A172 (cell line): ENCODE results near the gene TGFB2. TPM values are rescaled to one million over a fixed set of nuclear protein-coding genes. Genes with fewer than 3 reads are reported as not detected.

Source experiments
- DNase-seq: peaks from one replicate; pipeline ENCODE4 v3.0.0-alpha.2; 2015; ENCODE audit warnings: low spot score
- total RNA-seq: library from RNA; depleted of rRNA; stranded (reverse); fragments of >200 nt; shearing (Covaris generic); gene quantifications from 2 replicates; pipeline ENCODE4 v1.2.3, GENCODE V29; 2014

TGFB2 gene
- total RNA-seq, 1 experiment from 2014 or later, result 65.5 TPM

DNA sequence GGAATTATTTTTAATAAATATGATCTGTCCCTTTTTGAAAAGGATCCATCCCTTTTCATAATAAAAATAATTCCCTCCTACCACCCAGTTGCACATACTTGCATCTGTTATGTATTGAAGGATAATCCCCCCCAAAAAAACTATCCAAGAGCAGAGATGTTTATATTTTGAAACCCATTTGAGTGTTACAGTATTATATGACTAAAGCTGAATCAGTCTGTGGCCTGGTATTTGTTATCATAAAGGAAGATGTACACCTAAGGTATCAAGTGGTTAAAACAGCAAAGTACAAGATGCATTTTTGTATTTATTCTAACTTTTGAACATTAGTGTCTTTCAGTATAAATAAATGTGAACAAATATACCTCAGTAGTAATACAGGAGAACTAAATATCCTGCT is 12.7 kb upstream of the TGFB2 start:
- no peak for DNase-seq

DNA sequence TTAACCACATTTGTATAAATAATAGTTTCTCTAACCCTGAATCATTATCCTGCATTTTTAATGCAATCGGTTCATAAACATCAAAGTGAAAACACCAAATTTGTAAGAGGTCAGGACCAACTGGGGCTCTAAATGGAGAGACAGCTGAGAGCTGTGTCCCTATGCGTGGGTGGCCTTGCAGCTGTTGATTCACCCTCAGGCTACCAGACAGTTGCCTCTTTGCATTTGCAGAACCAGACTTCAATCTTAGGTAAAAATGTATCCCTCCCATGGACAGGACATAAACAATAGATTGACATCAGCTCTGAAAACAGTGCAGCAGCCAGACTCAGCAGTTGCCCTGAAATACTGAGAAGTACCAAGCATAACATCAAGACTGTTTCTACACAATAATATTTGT is 8.8 kb upstream of the TGFB2 start:
- no peak for DNase-seq

DNA sequence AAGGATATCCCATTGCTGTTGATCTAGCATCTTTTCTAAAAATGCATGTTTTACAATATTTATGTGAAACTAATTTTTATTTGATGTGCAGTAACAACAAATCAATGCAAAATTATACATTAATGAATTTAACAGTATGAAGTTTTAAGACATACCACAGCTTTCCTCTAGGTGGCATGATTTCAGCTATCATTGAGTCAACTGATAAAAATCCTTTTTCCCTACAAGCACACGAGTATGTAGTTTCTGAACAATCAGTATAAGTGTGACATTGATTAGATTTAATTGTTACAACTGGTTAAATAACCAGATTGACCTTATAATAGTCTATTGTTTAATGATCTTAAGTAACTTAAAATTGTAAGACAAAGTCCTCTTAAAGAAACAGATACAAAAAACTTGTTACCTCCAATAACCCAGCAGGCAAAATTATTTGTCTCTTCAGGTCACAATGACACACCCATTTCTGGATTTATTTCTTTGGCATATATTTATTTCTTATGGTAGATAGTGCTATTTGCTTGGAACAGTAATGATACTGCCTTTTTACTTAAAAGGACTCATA is 5.8 kb upstream of the TGFB2 start:
- peak; percentile 52 for DNase-seq

DNA sequence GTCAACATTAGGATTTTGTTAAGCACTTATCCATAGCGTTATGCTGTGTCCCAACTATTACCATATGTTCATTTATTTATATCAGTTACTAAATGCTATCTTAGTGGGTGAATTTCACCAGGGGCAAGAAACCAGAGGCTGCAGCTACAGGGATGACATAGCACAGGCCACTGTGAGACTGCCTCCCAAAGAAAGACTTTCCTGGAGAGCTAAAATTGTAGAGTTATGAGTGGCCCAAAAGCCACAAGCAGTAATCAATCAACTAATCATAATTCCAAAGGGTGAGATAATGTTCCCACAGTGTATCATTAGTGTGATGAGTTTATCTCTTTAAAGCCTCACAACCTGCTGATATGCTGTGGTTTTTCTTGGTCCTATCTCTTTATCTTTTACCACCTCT is 3.8 kb upstream of the TGFB2 start:
- peak; percentile 56 for DNase-seq

DNA sequence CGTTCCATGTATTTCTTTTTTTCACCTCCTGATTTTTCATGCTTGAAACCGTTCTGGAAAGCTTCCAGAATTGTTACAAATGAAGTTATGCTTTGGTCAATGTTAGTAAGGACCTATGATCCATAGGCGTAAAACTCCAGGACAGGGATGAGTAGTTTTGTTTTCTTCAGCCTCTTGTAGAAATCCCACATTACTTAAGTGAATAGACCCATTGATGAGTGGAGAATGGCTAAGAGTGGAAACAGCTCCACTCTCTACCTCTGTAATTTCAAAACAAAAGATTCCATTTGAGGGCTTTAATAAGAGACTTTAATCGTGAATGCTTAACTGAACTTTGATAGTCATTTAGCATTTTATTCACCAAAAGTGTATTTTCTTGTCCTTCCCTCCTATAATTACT is 3.0 kb upstream of the TGFB2 start:
- no peak for DNase-seq

DNA sequence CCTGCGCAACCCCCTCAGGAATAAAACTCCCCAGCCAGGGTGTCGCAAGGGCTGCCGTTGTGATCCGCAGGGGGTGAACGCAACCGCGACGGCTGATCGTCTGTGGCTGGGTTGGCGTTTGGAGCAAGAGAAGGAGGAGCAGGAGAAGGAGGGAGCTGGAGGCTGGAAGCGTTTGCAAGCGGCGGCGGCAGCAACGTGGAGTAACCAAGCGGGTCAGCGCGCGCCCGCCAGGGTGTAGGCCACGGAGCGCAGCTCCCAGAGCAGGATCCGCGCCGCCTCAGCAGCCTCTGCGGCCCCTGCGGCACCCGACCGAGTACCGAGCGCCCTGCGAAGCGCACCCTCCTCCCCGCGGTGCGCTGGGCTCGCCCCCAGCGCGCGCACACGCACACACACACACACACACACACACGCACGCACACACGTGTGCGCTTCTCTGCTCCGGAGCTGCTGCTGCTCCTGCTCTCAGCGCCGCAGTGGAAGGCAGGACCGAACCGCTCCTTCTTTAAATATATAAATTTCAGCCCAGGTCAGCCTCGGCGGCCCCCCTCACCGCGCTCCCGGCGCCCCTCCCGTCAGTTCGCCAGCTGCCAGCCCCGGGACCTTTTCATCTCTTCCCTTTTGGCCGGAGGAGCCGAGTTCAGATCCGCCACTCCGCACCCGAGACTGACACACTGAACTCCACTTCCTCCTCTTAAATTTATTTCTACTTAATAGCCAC is 696 bp downstream of the TGFB2 start:
- DNase-seq, result peak; percentile 53

DNA sequence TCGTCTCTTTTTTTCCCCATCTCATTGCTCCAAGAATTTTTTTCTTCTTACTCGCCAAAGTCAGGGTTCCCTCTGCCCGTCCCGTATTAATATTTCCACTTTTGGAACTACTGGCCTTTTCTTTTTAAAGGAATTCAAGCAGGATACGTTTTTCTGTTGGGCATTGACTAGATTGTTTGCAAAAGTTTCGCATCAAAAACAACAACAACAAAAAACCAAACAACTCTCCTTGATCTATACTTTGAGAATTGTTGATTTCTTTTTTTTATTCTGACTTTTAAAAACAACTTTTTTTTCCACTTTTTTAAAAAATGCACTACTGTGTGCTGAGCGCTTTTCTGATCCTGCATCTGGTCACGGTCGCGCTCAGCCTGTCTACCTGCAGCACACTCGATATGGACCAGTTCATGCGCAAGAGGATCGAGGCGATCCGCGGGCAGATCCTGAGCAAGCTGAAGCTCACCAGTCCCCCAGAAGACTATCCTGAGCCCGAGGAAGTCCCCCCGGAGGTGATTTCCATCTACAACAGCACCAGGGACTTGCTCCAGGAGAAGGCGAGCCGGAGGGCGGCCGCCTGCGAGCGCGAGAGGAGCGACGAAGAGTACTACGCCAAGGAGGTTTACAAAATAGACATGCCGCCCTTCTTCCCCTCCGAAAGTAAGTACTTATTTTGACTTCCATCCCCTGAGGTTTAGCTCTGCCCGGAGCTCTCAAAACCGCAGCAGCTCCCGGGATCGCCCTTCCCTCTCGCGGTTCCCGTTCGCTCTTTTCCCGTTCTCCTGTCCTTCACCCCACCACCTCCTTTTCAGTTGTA is 1.5 kb downstream of the TGFB2 start:
- peak; percentile 31 for DNase-seq

DNA sequence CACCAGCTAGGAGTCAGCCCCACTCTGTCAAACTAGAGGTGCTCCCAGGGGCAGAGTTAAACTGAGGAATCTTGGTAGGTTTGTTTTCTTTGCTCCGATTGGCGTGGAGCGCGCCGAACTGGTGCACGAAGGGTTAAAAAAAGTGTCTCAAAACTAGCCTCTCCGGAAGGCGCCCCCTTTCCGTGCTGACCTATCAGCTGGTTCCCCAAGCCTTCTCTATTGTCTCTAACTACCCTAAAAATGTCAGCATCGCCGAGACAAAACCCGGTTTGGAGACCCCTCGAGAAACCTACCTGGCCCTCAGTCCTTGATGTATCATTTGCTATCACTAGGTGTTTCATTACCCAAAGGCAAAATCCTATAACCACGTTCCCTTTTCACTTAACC is 2.2 kb downstream of the TGFB2 start:
- peak; percentile 48 for DNase-seq

DNA sequence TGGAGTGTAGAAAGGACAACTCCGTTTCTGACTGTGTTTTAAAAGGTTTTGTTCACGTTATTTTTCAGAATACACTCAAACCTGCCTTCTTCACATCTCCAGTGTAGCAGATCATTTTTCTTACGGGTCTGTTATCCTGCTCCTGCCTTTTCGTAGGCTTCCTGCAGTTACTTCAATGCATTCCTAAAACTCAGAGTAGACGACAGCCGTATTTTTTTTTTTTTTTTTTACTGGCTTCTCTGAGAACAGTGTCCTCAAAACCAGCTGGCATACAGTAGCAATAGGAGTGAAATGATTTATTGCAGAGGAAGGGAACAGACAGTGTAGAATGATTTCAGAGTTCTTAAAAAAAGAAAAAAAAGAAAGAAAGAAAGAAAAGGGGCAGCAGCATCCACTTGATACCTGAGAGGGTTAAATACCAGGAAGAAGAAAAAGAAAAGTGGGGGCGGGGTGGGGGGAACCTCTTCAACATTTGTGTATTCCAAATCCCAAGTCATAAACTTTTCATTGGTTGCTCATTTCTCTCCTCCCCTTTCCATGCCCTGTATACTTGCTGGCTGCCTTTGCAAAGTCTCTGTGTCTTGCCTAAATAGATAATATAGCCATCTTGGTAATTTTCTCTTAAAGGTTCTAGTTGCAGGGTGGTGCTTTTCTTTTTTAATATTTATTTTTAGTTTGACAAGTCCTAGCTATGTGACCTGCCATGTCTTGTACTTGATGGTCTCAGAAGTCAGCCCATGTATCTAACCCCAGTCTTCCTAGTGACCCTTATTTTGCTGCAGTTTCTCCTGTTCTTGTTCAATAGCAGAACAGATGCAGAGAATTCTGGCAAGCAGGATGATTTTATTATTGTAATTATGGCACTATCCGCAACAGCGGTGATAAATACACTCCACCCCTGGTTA is 2.8 kb downstream of the TGFB2 start:
- DNase-seq, result peak; percentile 93

DNA sequence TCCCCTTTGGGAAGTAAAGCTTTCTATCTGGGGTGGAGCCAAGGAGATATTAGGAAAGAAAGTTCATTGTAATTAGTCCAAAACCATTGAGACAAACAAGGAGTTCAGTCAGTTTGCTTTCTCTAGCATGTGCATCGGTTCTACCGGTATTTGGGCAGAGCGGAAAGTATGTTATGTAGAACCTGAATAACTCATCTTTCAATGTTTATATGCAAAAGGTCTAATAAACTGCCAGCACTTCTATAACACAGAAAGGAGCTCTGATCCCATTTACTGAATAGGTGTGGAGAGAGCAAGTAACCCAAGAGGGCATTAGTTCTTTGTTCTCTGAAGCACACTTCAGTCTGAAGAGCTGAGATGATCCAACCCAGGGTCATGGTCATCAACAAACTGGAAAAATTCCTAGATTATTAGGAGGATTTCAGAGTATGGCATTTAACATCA is 3.5 kb downstream of the TGFB2 start:
- DNase-seq, result peak; percentile 42

DNA sequence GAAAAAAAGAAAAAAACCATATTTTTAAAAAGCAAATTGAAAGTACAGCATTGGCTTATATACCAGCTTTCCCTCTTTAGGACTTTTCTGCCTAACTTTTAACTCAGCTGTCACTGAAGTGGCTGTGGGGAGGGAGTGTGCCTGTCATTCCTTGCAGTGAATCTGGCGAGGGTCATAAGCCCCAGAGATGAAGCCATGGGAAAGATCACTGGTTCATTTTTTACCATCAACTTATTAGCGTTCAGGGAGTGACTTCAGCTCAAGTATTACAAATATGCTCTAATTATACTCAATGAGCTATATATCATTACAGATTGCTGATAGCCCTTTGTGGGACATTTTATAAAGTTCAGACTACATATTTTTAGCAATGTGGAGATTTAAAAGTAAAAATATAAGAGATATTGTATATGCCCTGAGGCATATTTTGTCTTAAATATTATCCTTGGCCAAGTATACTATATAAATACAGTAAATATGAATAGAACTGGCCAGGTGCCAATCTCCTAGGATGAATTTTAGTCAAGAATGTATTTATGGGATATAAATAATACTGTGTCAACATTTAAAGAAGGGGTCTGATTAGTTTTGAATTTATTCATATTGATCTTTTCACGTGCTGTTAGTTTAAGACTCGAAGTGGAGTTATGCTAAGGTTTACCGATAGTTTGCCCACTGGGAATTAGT is 4.4 kb downstream of the TGFB2 start:
- DNase-seq, result peak; percentile 33

DNA sequence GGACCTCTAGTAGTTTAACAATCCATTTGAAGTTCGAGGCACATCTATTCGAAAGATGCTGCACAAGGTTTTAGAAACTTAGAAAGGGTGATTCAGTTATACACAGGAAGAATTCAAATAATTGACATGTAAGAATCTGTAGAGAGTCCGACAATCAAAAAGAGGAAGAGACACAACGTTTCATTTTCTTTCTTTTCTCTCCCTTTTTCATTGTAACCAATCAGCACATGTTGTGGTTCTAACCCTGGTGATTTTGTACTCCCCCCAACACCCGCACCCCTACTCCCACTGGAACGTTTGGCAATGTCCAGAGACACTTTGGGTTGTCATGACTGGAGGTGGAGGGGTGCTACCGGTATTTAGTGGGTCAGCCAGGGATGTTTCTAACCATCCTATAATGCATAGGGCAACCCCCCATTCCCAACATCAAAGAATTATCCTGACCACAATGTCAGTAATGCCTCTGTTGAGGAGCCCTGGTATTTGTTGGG is 4.9 kb downstream of the TGFB2 start:
- peak; percentile 46 for DNase-seq

DNA sequence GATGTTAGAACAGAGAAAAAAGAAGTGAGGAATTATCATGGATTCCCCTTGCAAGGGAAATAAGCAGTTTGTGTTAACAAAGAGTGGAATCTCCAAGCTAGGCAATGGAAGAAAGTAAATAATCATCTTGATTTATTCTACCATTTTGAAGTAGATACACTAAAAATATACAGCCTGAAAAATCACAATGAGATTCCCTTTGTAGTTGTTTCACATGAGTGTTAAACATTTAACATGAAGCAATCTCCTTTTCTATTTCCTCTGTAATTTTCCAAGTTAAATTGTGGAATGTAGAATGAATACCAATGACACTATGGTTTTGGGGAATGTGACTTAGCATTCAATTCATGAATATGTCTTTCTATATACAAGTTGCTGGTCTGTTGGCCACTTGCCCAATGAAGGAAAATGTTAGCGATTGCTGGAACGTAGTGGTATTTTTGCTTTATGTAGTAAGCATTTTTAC is 5.7 kb downstream of the TGFB2 start:
- DNase-seq, result peak; percentile 47

DNA sequence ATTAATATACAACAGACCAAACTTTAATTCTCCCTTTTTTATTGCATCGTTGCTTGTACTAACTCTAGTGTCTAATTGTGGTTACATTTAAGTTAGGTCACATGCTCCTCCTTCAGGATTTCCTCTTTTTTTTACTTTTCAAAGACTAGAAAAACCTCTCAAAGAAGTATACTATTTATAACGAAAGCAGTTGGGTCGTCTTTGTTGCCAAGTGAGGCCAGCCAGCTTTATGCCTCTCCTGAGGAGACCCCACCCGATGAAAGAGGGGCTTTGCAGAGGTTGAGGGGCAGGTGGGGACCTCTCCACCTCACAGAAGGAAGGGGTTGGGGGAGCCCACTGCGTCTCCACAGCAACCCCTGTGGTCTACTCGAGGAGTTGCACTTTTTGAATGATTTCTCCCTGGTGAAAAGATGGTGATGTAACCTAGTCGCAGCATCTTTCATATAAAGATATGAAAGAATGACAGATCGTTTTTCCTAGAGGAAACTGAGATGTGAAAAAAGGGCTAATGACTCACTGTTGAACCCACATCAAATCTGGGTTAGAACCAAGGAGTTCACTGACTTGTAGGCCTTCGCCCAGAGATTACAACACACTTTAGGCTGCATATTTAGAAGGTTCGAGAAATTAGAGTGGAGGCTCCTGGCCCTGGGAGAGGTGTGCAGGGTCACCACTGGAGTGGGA is 6.4 kb downstream of the TGFB2 start:
- peak; percentile 82 for DNase-seq

DNA sequence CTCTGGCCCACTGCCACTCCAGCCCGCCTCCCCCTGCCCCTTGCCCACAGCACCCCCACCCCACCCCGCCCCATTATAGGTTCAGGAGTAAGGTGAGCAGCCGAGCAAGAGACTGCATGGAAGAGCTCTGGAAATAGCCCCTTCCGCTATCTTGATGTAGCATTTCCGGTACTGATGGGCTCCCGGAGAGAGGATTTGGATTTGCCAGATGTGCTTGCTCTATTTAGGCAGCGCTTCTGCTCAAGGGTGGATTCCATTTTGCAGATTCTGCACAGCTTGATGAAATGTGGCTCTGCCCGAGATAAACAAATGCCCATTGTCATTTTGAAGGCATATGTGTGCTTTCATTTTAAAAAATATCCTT is 6.9 kb downstream of the TGFB2 start:
- no peak for DNase-seq

DNA sequence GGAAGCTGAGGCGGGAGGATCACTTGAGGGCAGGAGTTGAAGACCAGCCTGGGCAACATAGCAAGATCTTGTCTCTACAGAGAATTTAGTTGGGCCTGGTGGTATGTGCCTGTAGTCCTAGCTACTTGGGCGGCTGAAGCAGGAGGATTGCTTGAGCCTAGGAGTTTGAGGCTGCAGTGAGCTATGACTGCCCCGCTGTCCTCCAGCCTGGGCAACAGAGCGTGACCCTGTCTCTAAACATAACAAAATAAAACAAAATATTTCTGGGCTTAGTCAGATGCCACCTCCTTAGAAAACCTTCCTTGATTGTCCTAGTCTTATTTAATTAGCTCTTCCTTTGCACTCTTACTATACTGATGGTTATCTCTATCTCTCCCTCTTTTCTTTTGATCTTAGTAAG is 8.5 kb downstream of the TGFB2 start:
- DNase-seq, result no peak

DNA sequence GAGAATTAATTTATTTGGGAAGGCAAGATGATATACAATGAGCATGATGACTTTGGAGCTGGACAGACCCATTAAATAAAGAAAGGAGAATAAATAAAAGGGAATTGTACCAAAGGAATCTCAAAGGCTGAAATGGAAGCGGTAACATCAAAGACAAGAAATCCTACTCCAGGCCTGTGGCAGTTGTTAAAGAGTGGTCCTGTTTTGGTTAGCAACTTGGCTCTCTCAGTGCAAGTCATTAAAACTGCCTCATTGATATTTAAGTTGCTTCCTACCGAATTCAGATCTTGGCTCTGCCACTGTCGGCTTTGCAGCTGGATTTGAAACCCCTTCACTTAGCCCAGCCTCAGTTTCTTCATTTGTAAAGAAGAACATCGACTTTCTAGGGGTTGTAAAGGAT is 10.1 kb downstream of the TGFB2 start:
- DNase-seq, result no peak

DNA sequence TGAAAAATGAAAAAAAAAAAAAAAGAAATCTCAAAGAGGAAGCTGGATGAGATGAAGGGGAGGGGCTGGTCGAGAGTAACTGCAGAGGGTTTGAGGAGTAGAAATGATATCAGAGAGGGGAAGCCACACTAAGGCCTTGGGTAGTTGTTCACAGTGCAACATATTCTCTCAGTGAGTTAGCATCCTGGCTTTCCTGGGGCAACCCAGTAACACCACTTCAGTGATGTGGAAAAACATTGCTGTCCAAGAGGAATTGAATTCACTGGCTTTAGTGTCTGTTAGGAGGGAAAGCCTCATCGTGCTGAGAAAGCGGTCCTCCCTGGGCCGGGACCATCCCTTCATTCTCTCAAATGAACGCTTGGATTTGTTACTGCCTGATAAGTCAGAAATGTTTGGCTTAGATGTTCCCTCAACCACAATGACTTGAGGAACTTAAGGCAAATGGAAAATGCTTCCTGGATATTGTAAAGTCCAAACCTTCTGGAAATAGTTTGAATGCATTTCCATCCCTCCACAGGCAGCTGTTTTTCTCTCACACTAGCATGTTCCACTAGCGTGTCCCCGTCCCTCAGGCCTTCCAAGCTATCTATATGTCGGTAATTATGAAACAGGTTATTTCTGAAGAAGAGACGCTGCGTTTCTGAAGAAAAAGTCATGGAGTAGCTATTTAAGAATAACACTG is 12.2 kb downstream of the TGFB2 start:
- no peak for DNase-seq

DNA sequence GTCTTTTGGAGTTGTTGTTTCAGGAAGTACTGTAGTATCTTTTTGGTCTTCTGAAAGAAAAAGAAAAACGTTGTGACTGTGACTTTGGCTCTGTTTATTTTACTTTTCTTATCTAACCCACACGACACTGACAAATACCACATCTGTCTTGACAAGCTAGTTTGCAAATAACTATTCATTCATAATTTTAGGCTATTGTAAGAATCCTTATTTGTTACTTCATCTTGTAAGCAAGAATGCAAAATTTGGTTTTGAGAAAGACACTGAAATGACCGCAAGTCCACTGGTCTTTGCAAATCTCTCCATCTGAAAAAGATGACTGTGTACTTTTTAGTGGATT is 12.7 kb downstream of the TGFB2 start:
- no peak for DNase-seq
